ENCODE data around the gene RBP3.

Gene RBP3

DNA sequence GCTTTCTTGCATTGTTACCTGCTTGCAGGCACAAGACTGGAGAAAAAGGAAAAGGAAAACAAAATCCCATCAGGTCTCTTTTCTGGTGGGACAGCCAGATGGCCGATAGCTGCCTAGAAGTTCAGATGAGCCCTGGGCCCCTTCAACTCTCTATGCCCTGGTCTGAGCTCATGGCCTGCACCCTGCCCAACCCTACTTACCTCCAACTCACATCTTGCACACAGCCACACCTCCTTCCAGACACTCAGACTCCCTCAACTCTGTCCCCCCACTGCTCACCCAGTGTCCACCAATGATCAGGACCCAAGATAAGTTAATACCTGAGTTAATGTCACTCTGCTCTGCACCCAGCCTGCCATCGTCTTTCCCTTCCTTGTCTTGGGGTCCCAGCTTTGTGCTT is 10.9 kb downstream of the RBP3 start:
- DNase-seq (ENCODE audit: low read depth), result no peak

GRCh38 chr10:47359626-47360418 is 11.7 kb downstream of the RBP3 start:
- no peak for DNase-seq (ENCODE audit: low read depth)

- DNase-seq (ENCODE audit: low read depth), result no peak
Measured at GRCh38 chr10:47360419-47361040, 12.4 kb downstream of the RBP3 start.

GRCh38 chr10:47361293-47361692 is 13.1 kb downstream of the RBP3 start:
- no peak for DNase-seq (ENCODE audit: low read depth)

- DNase-seq (ENCODE audit: low read depth), result no peak
Measured at GRCh38 chr10:47362199-47362598, 14.0 kb downstream of the RBP3 start.

DNA sequence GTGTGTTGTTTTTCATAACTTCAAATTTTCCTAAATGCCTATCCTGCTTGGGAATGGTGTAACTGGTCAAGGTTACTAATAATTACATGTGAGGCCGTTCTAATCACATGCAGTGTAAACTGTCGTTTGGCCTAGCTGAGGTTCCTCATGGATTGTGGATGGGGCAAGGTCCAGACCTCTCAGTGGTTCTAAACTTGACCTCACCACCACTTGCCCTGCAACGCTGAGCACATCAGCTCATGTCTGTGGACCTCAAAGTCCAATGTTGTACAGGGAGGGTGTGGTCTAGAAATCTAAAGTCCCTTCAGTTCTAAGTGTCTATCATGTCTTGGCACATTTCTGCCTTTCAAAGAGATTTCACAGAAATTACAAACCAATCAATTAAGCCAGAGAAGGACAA is 15.6 kb downstream of the RBP3 start:
- DNase-seq (ENCODE audit: low read depth), result no peak

DNA sequence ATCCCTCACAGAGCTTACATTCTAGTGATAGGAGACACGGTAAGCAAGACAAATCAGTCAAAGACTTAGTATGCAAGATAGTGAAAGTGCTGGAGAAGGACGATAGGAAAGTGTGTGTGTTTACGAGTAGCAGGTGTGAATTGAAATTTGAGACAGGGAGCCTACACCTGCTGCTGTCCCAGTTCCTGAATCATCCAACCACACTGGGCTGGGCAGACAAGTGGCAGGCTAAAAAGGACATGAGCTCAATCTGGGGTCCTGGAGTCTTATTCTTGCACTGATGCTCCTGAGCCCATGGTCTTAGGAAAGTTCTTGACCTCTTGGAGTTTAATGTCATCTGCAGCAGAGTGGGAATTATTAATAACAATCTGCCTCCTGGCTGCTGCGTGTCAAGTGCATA is 16.2 kb downstream of the RBP3 start:
- DNase-seq (ENCODE audit: low read depth), result no peak

GRCh38 chr10:47364911-47365310 is 16.7 kb downstream of the RBP3 start:
- no peak for DNase-seq (ENCODE audit: low read depth)

- no peak for DNase-seq (ENCODE audit: low read depth)
Measured at GRCh38 chr10:47365431-47366180, 17.4 kb downstream of the RBP3 start.

DNA sequence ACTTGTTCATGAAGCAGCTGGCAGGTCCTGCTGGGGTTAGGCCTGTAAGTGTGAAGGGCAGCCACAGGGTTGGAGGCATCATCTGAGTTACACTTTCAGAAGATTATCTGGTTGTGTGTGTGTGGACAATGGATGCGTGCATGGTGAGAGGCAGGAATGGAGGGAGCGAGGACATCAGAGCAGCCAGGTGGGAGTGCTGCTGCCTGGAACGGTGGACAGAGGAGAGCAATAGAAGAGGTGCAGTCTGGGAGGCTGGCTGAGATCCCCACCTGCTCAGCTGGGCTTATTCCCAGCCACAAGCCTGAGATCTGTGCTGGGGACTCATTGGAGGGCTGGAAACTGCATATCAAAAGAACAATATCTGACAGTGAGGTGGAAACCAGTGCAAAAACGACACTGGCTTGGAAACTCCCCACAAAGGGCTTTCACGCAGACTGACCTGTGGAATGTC is 18.0 kb downstream of the RBP3 start:
- DNase-seq (ENCODE audit: low read depth), result no peak

- no peak for DNase-seq (ENCODE audit: low read depth)
Measured at GRCh38 chr10:47366731-47367460, 18.7 kb downstream of the RBP3 start.

DNA sequence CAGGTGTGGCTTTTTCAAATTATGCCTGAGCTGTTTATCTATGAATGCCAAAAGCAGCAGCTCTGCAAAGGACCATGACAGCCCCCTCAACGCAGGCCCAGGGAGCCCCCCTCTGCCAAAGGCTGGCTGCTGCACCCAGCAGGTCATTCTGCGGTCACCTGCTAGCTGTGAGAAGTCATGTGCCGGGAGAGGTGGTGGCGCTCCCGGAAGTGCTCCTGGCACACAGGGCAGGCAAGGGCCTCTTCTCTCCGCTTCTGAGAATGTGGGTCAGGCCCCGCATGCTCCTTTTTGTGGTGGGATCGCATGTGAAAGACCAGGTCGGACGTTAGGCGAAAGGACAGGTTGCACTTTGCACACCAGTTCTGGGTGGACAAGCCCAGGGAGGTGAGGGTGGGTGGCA is 19.5 kb downstream of the RBP3 start:
- no peak for DNase-seq (ENCODE audit: low read depth)

GRCh38 chr10:47368431-47369180 is 20.4 kb downstream of the RBP3 start:
- DNase-seq (ENCODE audit: low read depth), result no peak

- DNase-seq (ENCODE audit: low read depth), result no peak
Measured at GRCh38 chr10:47369251-47369894, 21.2 kb downstream of the RBP3 start.

DNA sequence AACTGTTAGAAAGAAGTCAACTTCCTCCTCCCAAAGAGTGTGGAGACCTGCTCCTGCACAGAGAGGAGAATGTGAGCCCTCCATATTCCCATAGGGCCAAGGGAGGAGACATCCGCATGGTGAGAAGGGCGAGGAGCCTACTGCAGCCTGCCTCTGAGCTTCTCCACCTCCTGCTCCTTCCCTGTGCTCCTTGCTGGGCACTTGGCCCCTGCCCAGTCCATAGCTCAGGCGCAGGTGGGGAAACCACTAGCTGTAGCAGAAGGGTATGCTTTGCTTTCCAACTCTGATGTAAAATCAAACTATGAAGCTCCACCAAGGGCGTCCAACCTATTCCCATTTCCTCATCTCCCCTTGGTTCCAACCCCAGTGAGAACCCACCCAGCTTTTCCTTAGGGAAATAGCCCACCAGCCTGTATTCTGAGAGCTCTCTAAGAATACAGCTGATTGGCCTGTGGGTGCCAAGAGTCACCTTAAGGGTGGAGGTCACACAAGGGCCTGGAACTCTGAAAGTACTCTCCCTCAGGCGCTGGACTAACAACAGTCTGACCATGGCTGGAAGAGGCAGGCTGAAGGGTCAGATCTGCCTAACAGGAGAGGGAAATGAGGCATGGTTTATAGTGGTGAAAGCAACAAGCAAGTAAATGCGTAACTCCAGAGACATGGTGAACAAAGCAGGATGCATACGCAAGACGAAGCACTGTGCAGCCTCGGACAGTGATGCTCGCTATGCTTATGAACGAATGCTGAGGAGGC is 22.0 kb downstream of the RBP3 start:
- DNase-seq (ENCODE audit: low read depth), result no peak

DNA sequence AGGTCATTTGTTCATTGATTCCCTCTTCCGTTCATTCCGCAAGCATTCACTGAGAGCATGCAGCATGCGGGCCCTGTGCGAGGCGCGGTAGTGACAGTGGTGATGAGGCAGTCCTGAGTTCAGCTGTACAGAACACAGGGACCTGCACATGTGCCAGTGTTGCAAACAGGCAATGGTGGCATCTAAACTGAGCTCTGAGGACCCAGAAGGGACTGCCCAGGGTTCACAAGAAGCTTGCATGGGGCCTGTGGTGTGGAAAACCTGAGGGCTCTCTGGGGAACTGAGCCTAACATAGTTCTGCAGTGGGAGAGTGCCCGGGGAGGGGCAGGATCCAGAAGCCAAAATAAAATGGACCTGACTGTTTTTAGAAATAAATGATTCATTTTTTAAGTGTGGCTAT is 22.7 kb downstream of the RBP3 start:
- no peak for DNase-seq (ENCODE audit: low read depth)

- no peak for DNase-seq (ENCODE audit: low read depth)
Measured at GRCh38 chr10:47371629-47372485, 23.7 kb downstream of the RBP3 start.

GRCh38 chr10:47372726-47373125 is 24.6 kb downstream of the RBP3 start:
- no peak for DNase-seq (ENCODE audit: low read depth)

Data from stimulated activated CD8-positive, alpha-beta memory T cell treated with anti-CD3 and anti-CD28 coated beads, Interleukin-15, amount 100 ng/mL, for 24 hours (primary cell).